CD8-positive, alpha-beta memory T cell (primary cell): Measurements from ENCODE around the gene TLX1. TPM values are rescaled to one million over a fixed set of nuclear protein-coding genes. Genes with fewer than 3 reads are reported as not detected.

Experiments used
- CTCF ChIA-PET: fragments of 350-600 bp; sonication (Branson Sonifier 250); formaldehyde crosslinking; loops from one replicate; lab custom pipeline; 2021; ENCODE audit warnings: antibody characterized with exemption; lab: Charles Lee
- POLR2A ChIA-PET: fragments of 350-600 bp; sonication (Branson Sonifier 250); formaldehyde crosslinking; loops from one replicate; lab custom pipeline; 2021; ENCODE audit warnings: antibody characterized with exemption; lab: Charles Lee
- DNase-seq, 5 donors: peaks; one replicate each; pipeline versions ENCODE4 v3.0.0 to v3.0.0-alpha.2; 2020 to 2022; ENCODE audit warnings: mixed read lengths in 1 of 5
- H3K27ac ChIP-seq: one replicate; pipeline ENCODE4 v1.7.0; 2013; ENCODE audit warnings: low read depth, mild to moderate bottlenecking, low read length, moderate library complexity
- H3K27me3 ChIP-seq: 2 replicates; pipeline ENCODE4 v1.7.0; 2013; ENCODE audit warnings: low read length, mild to moderate bottlenecking; ENCODE audit not compliant: insufficient read depth, poor library complexity, severe bottlenecking
- H3K36me3 ChIP-seq: 2 replicates; pipeline ENCODE4 v1.7.0; 2013; ENCODE audit warnings: mild to moderate bottlenecking, low read length, moderate library complexity; ENCODE audit not compliant: insufficient read depth
- H3K4me1 ChIP-seq: 2 replicates; pipeline ENCODE4 v1.7.0; 2013; ENCODE audit warnings: mild to moderate bottlenecking, low read length, moderate library complexity; ENCODE audit not compliant: insufficient read depth
- H3K4me3 ChIP-seq: 2 replicates; pipeline ENCODE4 v1.7.0; 2013; ENCODE audit warnings: mild to moderate bottlenecking, low read length
- H3K9me3 ChIP-seq: 2 replicates; pipeline ENCODE4 v1.7.0; 2013; ENCODE audit warnings: mild to moderate bottlenecking, low read length
- H3K27ac Mint-ChIP-seq, 8 donors: one replicate each; pipeline ENCODE4 v1.8.0; 2020 to 2021; ENCODE audit warnings: mixed read lengths in 8 of 8, mild to moderate bottlenecking in 6 of 8, inconsistent platforms in 3 of 8, moderate library complexity in 3 of 8
- H3K27me3 Mint-ChIP-seq, 2 donors: one replicate each; pipeline ENCODE4 v1.8.0; 2020 to 2021; ENCODE audit warnings: mixed read lengths in 2 of 2, mild to moderate bottlenecking in 1 of 2, moderate library complexity in 1 of 2
- H3K36me3 Mint-ChIP-seq, 3 donors: one replicate each; pipeline ENCODE4 v1.8.0; 2020 to 2021; ENCODE audit warnings: mixed read lengths in 3 of 3, inconsistent platforms in 1 of 3, mild to moderate bottlenecking in 1 of 3
- H3K4me1 Mint-ChIP-seq, 3 donors: one replicate each; pipeline ENCODE4 v1.8.0; 2020 to 2021; ENCODE audit warnings: mixed read lengths in 3 of 3, inconsistent platforms in 1 of 3, mild to moderate bottlenecking in 1 of 3
- H3K4me3 Mint-ChIP-seq, 7 donors: one replicate each; pipeline ENCODE4 v1.8.0; 2020 to 2021; ENCODE audit warnings: mixed read lengths in 7 of 7, mild to moderate bottlenecking in 6 of 7, moderate library complexity in 4 of 7, inconsistent platforms in 2 of 7
- H3K9me3 Mint-ChIP-seq, 5 donors: one replicate each; pipeline ENCODE4 v1.8.0; 2020 to 2022; ENCODE audit warnings: mixed read lengths in 5 of 5, mild to moderate bottlenecking in 3 of 5, moderate library complexity in 2 of 5, inconsistent platforms in 1 of 5
- polyA plus RNA-seq: library from polyadenylated mRNA; unstranded; fragments of 300-500 nt; fragmentation: Illumina TruSeq; gene quantifications from one replicate; pipeline ENCODE4 v1.2.3, GENCODE V29; 2021
- total RNA-seq, 2 experiments: library from RNA; stranded (reverse); gene quantifications; one replicate each; pipeline ENCODE4 v1.2.3, GENCODE V29; 2021

TLX1 gene
- total and polyA plus RNA-seq, 3 experiments from 2014 or later: not detected

DNA sequence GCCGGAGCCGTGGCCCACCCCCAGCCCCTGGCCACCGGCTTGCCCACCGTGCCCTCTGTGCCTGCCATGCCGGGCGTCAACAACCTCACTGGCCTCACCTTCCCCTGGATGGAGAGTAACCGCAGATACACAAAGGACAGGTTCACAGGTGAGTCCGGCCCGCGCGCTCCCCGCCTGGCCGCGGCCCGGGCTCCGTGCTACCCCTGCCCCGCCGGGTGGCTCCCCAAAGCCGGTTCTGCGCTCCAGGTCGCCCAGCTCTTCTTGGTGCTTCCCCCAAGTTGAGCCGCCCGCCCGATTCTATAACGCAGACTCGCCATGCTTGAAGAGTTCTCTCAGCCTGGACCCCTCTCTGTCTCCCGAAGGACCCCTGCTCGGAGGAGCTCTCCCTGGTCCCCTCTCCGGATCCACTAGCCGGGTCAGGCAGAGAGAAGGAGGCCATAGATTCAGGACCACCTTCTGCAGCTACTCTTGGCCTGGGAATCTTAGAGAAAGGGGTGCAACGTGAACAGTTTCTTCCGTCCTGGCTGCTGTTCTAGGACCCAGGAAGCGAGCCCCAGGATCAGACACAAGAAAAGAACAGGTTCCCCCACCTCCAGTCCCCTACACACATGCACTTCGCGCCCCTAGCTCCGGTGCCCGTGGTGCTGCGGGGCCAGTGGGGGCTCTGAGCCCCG, 999 bp downstream of the TLX1 start:
- Mint-ChIP-seq H3K9me3 (no peaks in the 10 kb centered on the region), H3K36me3 (peaks cover 0 to 3% (median 0%) of the 10 kb centered on the region in 3 donors), H3K27ac (no peak overlapping the region), H3K4me1 (peaks cover 23 to 44% (median 24%) of the 10 kb centered on the region in 3 donors), H3K4me3 (peak overlapping the region; percentile 41 to 82 (median 63)), H3K27me3 (peaks cover 60 to 85% of the 10 kb centered on the region in 2 donors)
- Histone ChIP-seq H3K9me3 (no peaks in the 10 kb centered on the region), H3K36me3 (no peaks in the 10 kb centered on the region), H3K4me3 (no peak overlapping the region), H3K27me3 (peaks cover 74% of the 10 kb centered on the region), H3K27ac (no peak overlapping the region), H3K4me1 (peaks cover 13% of the 10 kb centered on the region)
- DNase-seq: no peak
- CTCF ChIA-PET: interaction anchor here (1.4 to 2.7 kb wide), 3 partner anchors 9 to 10 kb away, joined by 3 to 14 read pairs (median 4); no protein-coding TSS in a partner anchor
- POLR2A ChIA-PET: no interaction called here

DNA sequence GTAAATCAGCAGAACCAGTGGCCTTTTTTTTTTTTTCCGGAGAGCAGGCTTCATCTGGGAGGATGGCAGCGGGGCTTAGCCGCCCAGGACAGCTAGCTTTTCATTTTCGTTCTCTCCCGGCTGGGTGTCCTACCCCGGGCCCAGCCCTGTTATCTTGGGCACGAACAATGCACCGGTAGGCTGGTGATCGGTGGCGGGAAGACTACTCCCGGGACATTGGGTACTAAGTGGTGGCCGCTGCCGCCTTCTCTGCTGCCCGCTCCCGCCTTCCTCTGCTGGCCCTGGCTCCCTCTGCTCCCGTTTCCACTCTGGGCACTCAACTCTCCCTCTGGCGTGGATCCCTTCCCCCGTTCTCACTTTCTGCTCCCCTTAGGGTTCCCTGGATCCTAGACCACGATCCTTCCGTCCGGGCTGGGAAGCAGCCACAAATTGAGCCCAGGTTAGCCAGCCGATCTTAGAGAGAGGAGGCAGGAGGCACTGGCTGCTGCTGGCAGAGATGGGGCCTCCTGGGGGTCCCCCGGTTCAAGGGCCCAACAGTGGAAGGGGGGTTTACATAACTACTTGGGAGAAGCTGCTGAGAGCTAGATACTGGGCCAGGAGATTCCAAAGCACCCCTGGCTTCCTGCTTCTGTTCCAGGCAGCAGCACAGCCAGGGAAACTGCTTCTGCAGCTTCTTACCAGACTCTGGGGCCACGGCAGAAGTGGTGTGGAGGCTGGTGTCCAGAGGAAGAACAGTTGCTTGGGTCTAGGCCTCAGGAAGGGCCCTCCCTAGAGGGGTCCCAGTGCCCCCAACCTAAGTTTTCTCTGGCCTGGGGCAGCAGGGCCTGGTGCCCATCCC, 1.8 kb downstream of the TLX1 start:
- DNase-seq: no peak
- Mint-ChIP-seq H3K4me1 (peaks cover 26 to 50% (median 29%) of the 10 kb centered on the region in 3 donors), H3K4me3 (peak overlapping the region in 6 of 7 donors; percentile 41 to 84 (median 62)), H3K9me3 (no peaks in the 10 kb centered on the region), H3K27me3 (peaks cover 66 to 87% of the 10 kb centered on the region in 2 donors), H3K36me3 (peaks cover 0 to 3% (median 0%) of the 10 kb centered on the region in 3 donors), H3K27ac (peak overlapping the region in 2 of 8 donors; percentile 17 to 19)
- ChIA-PET CTCF (interaction anchor here (1.4 to 2.7 kb wide), 3 partner anchors 8 to 11 kb away, joined by 3 to 14 read pairs (median 4); no protein-coding TSS in a partner anchor), POLR2A (no interaction called here)
- peak overlapping the region; percentile 59 for H3K27ac ChIP-seq
- peaks cover 13% of the 10 kb centered on the region for H3K4me1 ChIP-seq
- H3K4me3 ChIP-seq: no peak overlapping the region
- no peaks in the 10 kb centered on the region for H3K9me3 ChIP-seq
- H3K27me3 ChIP-seq: peaks cover 68% of the 10 kb centered on the region
- H3K36me3 ChIP-seq: no peaks in the 10 kb centered on the region

DNA sequence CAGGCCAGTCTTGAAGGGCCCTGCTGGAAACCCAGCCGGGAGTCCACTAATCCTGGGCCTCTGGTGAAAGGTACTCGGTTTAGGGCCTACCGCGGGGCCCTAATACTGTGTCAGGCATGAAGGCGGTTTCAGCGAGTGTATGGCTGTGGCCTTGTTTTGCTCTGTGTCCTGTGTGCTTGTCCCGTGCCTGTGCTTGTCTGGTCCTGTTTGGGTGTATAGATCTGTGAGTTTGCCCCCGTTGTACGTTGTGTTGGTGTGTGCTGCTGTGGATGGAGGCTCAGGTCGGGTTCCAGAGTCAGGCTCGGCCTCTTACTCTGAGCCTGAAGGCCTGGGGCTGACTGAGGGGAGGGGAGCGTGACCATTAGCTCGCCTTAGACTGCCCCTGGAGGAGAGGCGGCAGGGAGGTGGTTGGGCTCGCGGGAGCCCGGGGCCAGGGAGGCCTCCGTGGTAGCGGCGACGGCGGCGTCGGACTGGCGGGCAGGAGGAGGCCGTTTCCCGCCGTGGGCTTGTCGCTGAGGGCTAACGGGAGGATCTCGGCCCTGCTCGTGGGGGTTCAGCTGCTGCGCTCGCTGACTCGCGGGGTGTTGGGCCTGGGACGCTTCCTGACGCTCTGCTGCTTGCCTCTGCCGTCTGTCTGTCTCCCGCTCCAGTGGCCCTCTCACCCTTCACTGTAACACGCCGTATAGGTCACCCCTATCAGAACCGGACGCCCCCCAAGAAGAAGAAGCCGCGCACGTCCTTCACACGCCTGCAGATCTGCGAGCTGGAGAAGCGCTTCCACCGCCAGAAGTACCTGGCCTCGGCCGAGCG, 2.6 kb downstream of the TLX1 start:
- Histone ChIP-seq H3K4me3 (no peak overlapping the region), H3K4me1 (peaks cover 13% of the 10 kb centered on the region), H3K27me3 (peaks cover 65% of the 10 kb centered on the region), H3K36me3 (no peaks in the 10 kb centered on the region), H3K9me3 (no peaks in the 10 kb centered on the region), H3K27ac (peak overlapping the region; percentile 59)
- peak overlapping the region in 6 of 7 donors; percentile 6 to 49 (median 38) for H3K4me3 Mint-ChIP-seq
- H3K27ac Mint-ChIP-seq: peak overlapping the region in 1 of 8 donors; percentile 54
- ChIA-PET POLR2A (no interaction called here), CTCF (interaction anchor here (1.8 to 2.7 kb wide), 2 partner anchors 8 to 11 kb away, joined by 4 to 14 read pairs; no protein-coding TSS in a partner anchor)
- no peak for DNase-seq
- no peaks in the 10 kb centered on the region for H3K9me3 Mint-ChIP-seq
- peaks cover 0 to 3% (median 0%) of the 10 kb centered on the region in 3 donors for H3K36me3 Mint-ChIP-seq
- H3K4me1 Mint-ChIP-seq: peaks cover 32 to 57% (median 35%) of the 10 kb centered on the region in 3 donors
- H3K27me3 Mint-ChIP-seq: peaks cover 73 to 87% of the 10 kb centered on the region in 2 donors

DNA sequence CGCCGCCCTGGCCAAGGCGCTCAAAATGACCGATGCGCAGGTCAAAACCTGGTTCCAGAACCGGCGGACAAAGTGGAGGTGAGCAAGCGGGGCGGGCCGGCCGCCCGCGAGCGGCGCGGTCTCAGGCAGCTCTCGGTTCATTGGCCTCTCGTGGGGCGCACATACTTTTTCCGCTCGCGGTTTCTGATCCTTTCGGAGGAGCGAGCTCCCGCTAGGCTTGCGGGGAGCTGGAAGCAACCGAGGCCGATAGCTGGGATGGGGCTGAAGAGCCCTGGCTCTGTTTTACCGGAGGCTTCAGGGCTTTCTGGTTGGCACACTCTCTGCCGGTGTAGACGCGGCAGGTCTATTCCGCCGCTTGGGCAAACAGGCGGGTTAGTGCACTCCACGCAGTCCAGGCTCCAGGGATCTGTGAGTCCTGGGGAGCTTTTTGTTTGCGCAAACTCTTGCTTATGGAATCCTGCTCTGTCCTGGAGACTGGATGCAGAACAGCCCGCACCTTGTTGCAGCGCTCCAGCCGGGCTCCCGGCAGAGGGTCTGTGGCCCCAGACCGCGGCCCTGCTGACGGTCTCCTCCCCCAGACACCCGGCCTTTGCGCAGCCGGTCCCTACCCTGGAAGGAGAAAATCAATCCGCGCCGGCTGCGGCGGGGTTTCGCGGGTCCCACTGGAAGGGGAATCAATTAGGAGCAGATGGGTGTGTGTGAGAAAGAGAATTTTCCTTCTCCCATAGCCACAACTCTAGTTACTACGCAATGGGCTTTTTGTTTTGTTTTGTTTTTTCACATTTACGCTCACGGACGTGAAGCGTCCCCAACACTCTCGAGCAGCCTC, 3.4 kb downstream of the TLX1 start:
- ChIA-PET POLR2A (no interaction called here), CTCF (no interaction called here)
- no peaks in the 10 kb centered on the region for H3K9me3 ChIP-seq
- H3K27me3 Mint-ChIP-seq: peaks cover 78 to 87% of the 10 kb centered on the region in 2 donors
- peak overlapping the region in 1 of 8 donors; percentile 54 for H3K27ac Mint-ChIP-seq
- no peaks in the 10 kb centered on the region for H3K36me3 ChIP-seq
- H3K27me3 ChIP-seq: peaks cover 73% of the 10 kb centered on the region
- H3K4me3 ChIP-seq: no peak overlapping the region
- H3K27ac ChIP-seq: peak overlapping the region; percentile 59
- peaks cover 0 to 3% (median 0%) of the 10 kb centered on the region in 3 donors for H3K36me3 Mint-ChIP-seq
- peak overlapping the region in 6 of 7 donors; percentile 3 to 54 (median 20) for H3K4me3 Mint-ChIP-seq
- no peaks in the 10 kb centered on the region for H3K9me3 Mint-ChIP-seq
- peaks cover 39 to 65% (median 39%) of the 10 kb centered on the region in 3 donors for H3K4me1 Mint-ChIP-seq
- DNase-seq: no peak
- peaks cover 13% of the 10 kb centered on the region for H3K4me1 ChIP-seq

DNA sequence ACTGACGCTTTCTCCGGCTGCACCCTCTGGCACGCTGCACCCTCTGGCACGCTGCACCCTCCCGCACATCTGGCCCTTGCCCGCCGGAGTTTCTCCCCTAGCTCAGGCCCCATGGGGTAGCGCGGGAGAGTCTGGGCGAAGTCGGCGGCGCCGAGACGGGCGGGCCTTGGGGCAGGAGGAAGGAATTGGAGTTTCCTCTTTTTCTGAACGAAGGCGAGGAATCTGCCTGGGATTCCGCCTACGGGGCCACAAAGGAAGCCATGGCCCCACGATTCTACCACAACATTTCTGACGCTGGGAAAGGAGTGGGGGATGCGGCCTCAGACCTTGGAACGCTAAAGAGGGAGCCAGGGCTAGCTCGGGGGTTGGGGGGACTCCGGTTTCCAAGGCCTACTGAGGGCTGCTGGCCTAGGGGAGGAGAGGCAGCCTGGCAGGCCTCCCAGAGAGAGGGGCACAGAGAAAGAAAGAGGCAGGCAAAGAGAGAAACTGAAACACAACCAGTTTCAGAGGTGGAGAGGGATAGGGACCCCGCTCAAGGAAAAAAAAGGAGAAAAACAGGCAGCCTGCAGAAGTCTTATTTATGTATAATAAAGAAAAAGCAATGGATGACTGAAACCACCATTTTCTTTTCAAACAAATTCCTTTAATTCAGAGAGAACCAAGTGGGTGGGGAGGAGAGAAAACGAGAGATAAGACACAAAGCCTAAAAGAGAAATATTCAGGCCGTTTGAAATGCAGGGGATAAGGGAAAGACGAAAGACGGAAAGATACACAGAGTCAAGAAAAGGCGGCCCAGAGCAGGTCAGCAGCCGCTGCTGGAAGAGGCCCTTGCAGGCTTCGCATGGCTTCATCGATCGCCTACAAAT, 4.3 kb downstream of the TLX1 start:
- H3K27me3 Mint-ChIP-seq: peaks cover 74 to 85% of the 10 kb centered on the region in 2 donors
- CTCF ChIA-PET: no interaction called here
- peaks cover 68% of the 10 kb centered on the region for H3K27me3 ChIP-seq

DNA sequence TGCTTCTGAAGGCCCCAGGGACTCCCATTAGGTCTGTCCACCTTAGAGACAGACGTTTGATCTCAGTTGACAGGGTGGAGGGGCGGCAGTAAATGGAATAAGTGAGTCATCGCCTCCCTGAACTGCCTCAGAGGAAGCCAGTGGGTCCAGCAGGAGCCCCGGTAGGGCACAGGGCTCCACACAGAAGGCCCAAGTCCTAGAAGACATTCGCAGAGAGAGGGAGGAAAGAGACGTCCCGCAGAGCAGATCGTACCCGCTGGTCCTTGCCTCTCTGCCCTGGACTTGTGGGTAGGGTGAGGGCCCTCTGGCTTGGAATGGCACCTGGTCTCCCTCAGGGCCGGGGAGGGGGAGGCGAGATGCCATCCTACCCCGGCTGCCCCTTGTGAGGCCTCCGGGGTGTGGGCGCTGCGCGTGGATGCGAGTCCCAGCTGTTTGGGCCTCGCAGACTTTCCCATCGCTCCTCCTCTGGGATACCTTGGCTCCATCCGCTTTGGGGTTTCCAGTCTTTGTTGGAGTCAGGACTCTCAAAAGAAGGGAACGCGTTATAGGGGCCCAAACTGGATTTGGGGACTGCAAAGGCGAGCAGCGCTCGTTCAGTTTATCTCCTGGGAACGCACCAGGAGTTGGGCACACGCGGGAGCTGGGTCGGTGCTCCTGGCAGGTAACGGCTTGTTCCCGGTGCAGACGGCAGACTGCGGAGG, 5.1 kb downstream of the TLX1 start:
- no peaks in the 10 kb centered on the region for H3K36me3 ChIP-seq
- Mint-ChIP-seq H3K27ac (peak overlapping the region in 1 of 8 donors; percentile 47), H3K27me3 (peaks cover 72 to 85% of the 10 kb centered on the region in 2 donors), H3K4me3 (no peak overlapping the region), H3K36me3 (no peaks in the 10 kb centered on the region), H3K4me1 (peaks cover 41 to 74% (median 43%) of the 10 kb centered on the region in 3 donors), H3K9me3 (no peaks in the 10 kb centered on the region)
- DNase-seq: no peak
- ChIA-PET CTCF (no interaction called here), POLR2A (no interaction called here)
- no peaks in the 10 kb centered on the region for H3K9me3 ChIP-seq
- peak overlapping the region; percentile 59 for H3K27ac ChIP-seq
- no peak overlapping the region for H3K4me3 ChIP-seq
- peaks cover 22% of the 10 kb centered on the region for H3K4me1 ChIP-seq
- peaks cover 68% of the 10 kb centered on the region for H3K27me3 ChIP-seq

More for the DNA sequence above, 4.3 kb downstream of the TLX1 start:
- Histone ChIP-seq H3K4me1 (peaks cover 17% of the 10 kb centered on the region), H3K4me3 (no peak overlapping the region), H3K9me3 (no peaks in the 10 kb centered on the region), H3K36me3 (no peaks in the 10 kb centered on the region), H3K27ac (peak overlapping the region; percentile 59)
- POLR2A ChIA-PET: no interaction called here
- H3K4me3 Mint-ChIP-seq: peak overlapping the region in 5 of 7 donors; percentile 3 to 54 (median 20)
- H3K4me1 Mint-ChIP-seq: peaks cover 39 to 73% (median 40%) of the 10 kb centered on the region in 3 donors
- peak overlapping the region in 2 of 8 donors; percentile 47 to 66 for H3K27ac Mint-ChIP-seq
- no peaks in the 10 kb centered on the region for H3K9me3 Mint-ChIP-seq
- DNase-seq: no peak
- no peaks in the 10 kb centered on the region for H3K36me3 Mint-ChIP-seq
